ENCODE results near the gene PPEF1. TPM values are rescaled to one million over a fixed set of nuclear protein-coding genes. Genes with fewer than 3 reads are reported as not detected.

The PPEF1 gene
- total and polyA plus RNA-seq, 9 donors = 0.12 to 2.0 (median 0.58) TPM; not detected in 3

- DNase-seq = no peak
- H3K9me3 ChIP-seq = no peaks in the 10 kb centered on the region
- TF ChIP-seq CTCF (IDR thresholded peaks at IDR 0.05) = no peak
- TF ChIP-seq EP300 (IDR thresholded peaks at IDR 0.05) = no peak
- TF ChIP-seq POLR2A (IDR thresholded peaks at IDR 0.05) = no peak
- no peaks in the 10 kb centered on the region for H3K4me1 ChIP-seq (ENCODE audit: insufficient read depth)
- no peak overlapping the region for H3K4me3 ChIP-seq
- no peak overlapping the region for H3K27ac ChIP-seq
- intact Hi-C loops (cut with DNase I) = no loop called here
- H3K27me3 ChIP-seq = no peaks in the 10 kb centered on the region
- WGBS, 3 donors = 35 to 51% (median 43%) methylated on average over 1 of the region's 1 CpG
- no peaks in the 10 kb centered on the region for H3K36me3 ChIP-seq
Measured at GRCh38 chrX:18769364-18769763, 61.9 kb downstream of the PPEF1 start.

GRCh38 chrX:18769812-18770573, 62.5 kb downstream of the PPEF1 start:
- intact Hi-C loops (cut with DNase I) = no loop called here
- no peaks in the 10 kb centered on the region for H3K4me1 ChIP-seq (ENCODE audit: insufficient read depth)
- no peaks in the 10 kb centered on the region for H3K36me3 ChIP-seq
- no peak for DNase-seq
- 40 to 50% (median 41%) methylated on average over 7 of the region's 7 CpGs for WGBS, 3 donors
- no peak overlapping the region for H3K27ac ChIP-seq
- no peaks in the 10 kb centered on the region for H3K9me3 ChIP-seq
- TF ChIP-seq CTCF (IDR thresholded peaks at IDR 0.05) (no peak), EP300 (IDR thresholded peaks at IDR 0.05) (no peak), POLR2A (IDR thresholded peaks at IDR 0.05) (no peak)
- H3K27me3 ChIP-seq = no peaks in the 10 kb centered on the region
- H3K4me3 ChIP-seq = no peak overlapping the region

GRCh38 chrX:18789916-18790315, 82.5 kb downstream of the PPEF1 start:
- H3K4me3 ChIP-seq = no peak overlapping the region
- H3K9me3 ChIP-seq = no peaks in the 10 kb centered on the region
- WGBS, 3 donors = 39 to 45% (median 39%) methylated on average over 1 of the region's 1 CpG
- no peak overlapping the region for H3K27ac ChIP-seq
- TF ChIP-seq EP300 (IDR thresholded peaks at IDR 0.05) (no peak), CTCF (IDR thresholded peaks at IDR 0.05) (no peak), POLR2A (IDR thresholded peaks at IDR 0.05) (no peak)
- no peak for DNase-seq
- no peaks in the 10 kb centered on the region for H3K27me3 ChIP-seq
- H3K36me3 ChIP-seq = no peaks in the 10 kb centered on the region
- intact Hi-C loops (cut with DNase I) = no loop called here
- H3K4me1 ChIP-seq (ENCODE audit: insufficient read depth) = no peaks in the 10 kb centered on the region

GRCh38 chrX:18792828-18793227, 85.4 kb downstream of the PPEF1 start:
- H3K4me1 ChIP-seq (ENCODE audit: insufficient read depth) = no peaks in the 10 kb centered on the region
- H3K36me3 ChIP-seq = no peaks in the 10 kb centered on the region
- DNase-seq = no peak
- H3K27me3 ChIP-seq = no peaks in the 10 kb centered on the region
- H3K27ac ChIP-seq = no peak overlapping the region
- no peaks in the 10 kb centered on the region for H3K9me3 ChIP-seq
- no peak overlapping the region for H3K4me3 ChIP-seq
- no peak for TF ChIP-seq CTCF (IDR thresholded peaks at IDR 0.05)
- no peak for TF ChIP-seq EP300 (IDR thresholded peaks at IDR 0.05)
- TF ChIP-seq POLR2A (IDR thresholded peaks at IDR 0.05) = no peak
- intact Hi-C loops (cut with DNase I) = no loop called here

All from ovary (tissue), 9 donors.